K562 (cell line): ENCODE measurements around the gene BCKDK. TPM values are rescaled to one million over a fixed set of nuclear protein-coding genes. Genes with fewer than 3 reads are reported as not detected.

Experiments used
- ATF4 ChIP-seq: fragments of 450-650 bp; formaldehyde crosslinking; IDR thresholded peaks from 2 replicates; pipeline ENCODE4 v1.4.0; 2022; ENCODE audit warnings: mild to moderate bottlenecking, moderate library complexity
- CHD2 ChIP-seq: IDR thresholded peaks from 2 replicates; pipeline ENCODE4 v1.6.1; 2011; ENCODE audit warnings: low read depth, low read length
- FUS ChIP-seq: fragments of 200-400 bp; formaldehyde crosslinking; optimal IDR thresholded peaks from 2 replicates; pipeline ENCODE3; 2017; ENCODE audit warnings: low read depth, low read length
- HES1 ChIP-seq: fragments of 450-650 bp; IDR thresholded peaks from 2 replicates; pipeline ENCODE4 v1.6.1; 2016; ENCODE audit warnings: low read depth, mild to moderate bottlenecking, moderate library complexity
- JUND ChIP-seq, 2 experiments: IDR thresholded peaks; 2 replicates in 1 of 2; 3 replicates in 1 of 2; pipeline ENCODE4 v1.6.1; 2011; ENCODE audit warnings: borderline replicate concordance in 2 of 2, low read depth in 2 of 2, low read length in 2 of 2, improper control_type of control experiment in 1 of 2, missing biosample characterization in 1 of 2, missing genetic modification characterization in 1 of 2, missing genetic modification reagents in 1 of 2
- NKRF ChIP-seq: fragments of 450-650 bp; IDR thresholded peaks from 2 replicates; pipeline ENCODE4 v1.6.1; 2016; ENCODE audit warnings: borderline replicate concordance
- PHF8 ChIP-seq: fragments of 200-600 bp; sonication (generic); IDR thresholded peaks from 2 replicates; pipeline ENCODE4 v1.6.1; 2012; ENCODE audit warnings: mixed run types, mild to moderate bottlenecking, inconsistent platforms, low read length, moderate library complexity, borderline replicate concordance
- PREB ChIP-seq: sonication (generic); formaldehyde crosslinking; IDR thresholded peaks from 2 replicates; pipeline ENCODE4 v1.8.1; 2023; ENCODE audit warnings: mild to moderate bottlenecking, missing genetic modification reagents
- RFX1 ChIP-seq: fragments of 450-650 bp; IDR thresholded peaks from 2 replicates; pipeline ENCODE4 v1.6.1; 2016; ENCODE audit warnings: mild to moderate bottlenecking, moderate library complexity
- SRSF1 ChIP-seq: fragments of 200-400 bp; formaldehyde crosslinking; IDR thresholded peaks from 2 replicates; pipeline ENCODE4 v1.6.1; 2017; ENCODE audit warnings: mild to moderate bottlenecking, low read depth, low read length, moderate library complexity
- TEAD4 ChIP-seq, 2 experiments: sonication (generic) in 1 of 2; formaldehyde crosslinking in 1 of 2; IDR thresholded peaks; 2 replicates each; pipeline versions ENCODE4 v1.6.1 to v1.8.0; 2012 to 2022; ENCODE audit warnings: borderline replicate concordance in 1 of 2, inconsistent platforms in 1 of 2, low read length in 1 of 2, mild to moderate bottlenecking in 1 of 2, missing genetic modification reagents in 1 of 2
- ZNF212 ChIP-seq: fragments of 450-650 bp; formaldehyde crosslinking; IDR thresholded peaks from 2 replicates; pipeline ENCODE4 v1.4.0; 2020; ENCODE audit warnings: mild to moderate bottlenecking
- ZNF639 ChIP-seq, 2 experiments: fragments of 200-800 bp in 1 of 2; sonication (Bioruptor generic) in 1 of 2; sonication (generic) in 1 of 2; formaldehyde crosslinking in 1 of 2; IDR thresholded peaks in 1 of 2; conservative IDR thresholded peaks in 1 of 2; 2 replicates each; pipeline versions ENCODE4 v1.5.0 to v1.6.1; 2016 to 2020; ENCODE audit warnings: missing compliant biosample characterization in 1 of 2, missing genetic modification characterization in 1 of 2, missing genetic modification reagents in 1 of 2
- polyA plus RNA-seq, 8 experiments: library from polyadenylated mRNA; depleted of rRNA in 4 of 8; stranded (reverse) in 5 of 8; unstranded in 3 of 8; fragments of >200 nt; fragmentation: Nextera tagmentation in 2 of 8; fragmentation: Illumina TruSeq in 1 of 8; extraction: Ambion mirVana in 2 of 8; extraction: Trizol in 1 of 8; gene quantifications; 2 replicates each; pipeline versions ENCODE4 v1.2.1 to v1.2.3, GENCODE V29; 2011 to 2014; ENCODE audit warnings: inconsistent platforms in 1 of 8, missing spikeins in 1 of 8
- total RNA-seq, 7 experiments: library from RNA; depleted of rRNA in 6 of 7; stranded (reverse); fragments of >200 nt in 6 of 7; fragmentation: Illumina TruSeq in 2 of 7; extraction: Trizol in 2 of 7; gene quantifications; 2 replicates each; pipeline versions ENCODE4 v1.2.1 to v1.2.3, GENCODE V29; 2011 to 2021; ENCODE audit warnings: low replicate concordance in 1 of 7
- TF ChIP-seq, protein P1 (sequence below): sonication (generic); formaldehyde crosslinking; IDR thresholded peaks from 2 replicates; pipeline ENCODE4 v1.8.1; 2023; ENCODE audit warnings: mild to moderate bottlenecking, missing genetic modification reagents
- TF ChIP-seq, protein P2 (sequence below): sonication (generic); formaldehyde crosslinking; IDR thresholded peaks from 2 replicates; pipeline ENCODE4 v1.8.0; 2022; ENCODE audit warnings: mild to moderate bottlenecking, low read depth, missing genetic modification reagents

Gene BCKDK
- total and polyA plus RNA-seq, 9 of the 15 experiments (the other 6 are each of a cell fraction or from before 2014, with no cell fraction given) = 0.58 to 34.8 (median 13.1) TPM

- 0 out of 2 replicates have a peak, but pooled peaks have one; percentile 21 for TF ChIP-seq JUND (IDR thresholded peaks at IDR 0.05; ENCODE audit: borderline replicate concordance, low read depth, low read length)
- no peak; the same call in 2 of the 3 replicates for TF ChIP-seq JUND (tag; IDR thresholded peaks at IDR 0.05; ENCODE audit: borderline replicate concordance, low read depth, low read length)
- TF ChIP-seq PREB = no peak
- TF ChIP-seq ZNF212 (CRISPR knock-in tag) = no peak
- no peak for TF ChIP-seq SRSF1
- TF ChIP-seq TEAD4 (IDR thresholded peaks at IDR 0.05; ENCODE audit: low read length) = no peak
- no peak for TF ChIP-seq TEAD4 (CRISPR knock-in tag; IDR thresholded peaks at IDR 0.05; ENCODE audit: borderline replicate concordance)
- peak; percentile 53; the same call in 1 of the 2 replicates for TF ChIP-seq PHF8
- TF ChIP-seq ZNF639 (CRISPR knock-in tag; conservative IDR thresholded peaks at IDR 0.05 in 1 of 2, IDR thresholded peaks at IDR 0.05 in 1 of 2) = no peak
- TF ChIP-seq, protein P1, sequence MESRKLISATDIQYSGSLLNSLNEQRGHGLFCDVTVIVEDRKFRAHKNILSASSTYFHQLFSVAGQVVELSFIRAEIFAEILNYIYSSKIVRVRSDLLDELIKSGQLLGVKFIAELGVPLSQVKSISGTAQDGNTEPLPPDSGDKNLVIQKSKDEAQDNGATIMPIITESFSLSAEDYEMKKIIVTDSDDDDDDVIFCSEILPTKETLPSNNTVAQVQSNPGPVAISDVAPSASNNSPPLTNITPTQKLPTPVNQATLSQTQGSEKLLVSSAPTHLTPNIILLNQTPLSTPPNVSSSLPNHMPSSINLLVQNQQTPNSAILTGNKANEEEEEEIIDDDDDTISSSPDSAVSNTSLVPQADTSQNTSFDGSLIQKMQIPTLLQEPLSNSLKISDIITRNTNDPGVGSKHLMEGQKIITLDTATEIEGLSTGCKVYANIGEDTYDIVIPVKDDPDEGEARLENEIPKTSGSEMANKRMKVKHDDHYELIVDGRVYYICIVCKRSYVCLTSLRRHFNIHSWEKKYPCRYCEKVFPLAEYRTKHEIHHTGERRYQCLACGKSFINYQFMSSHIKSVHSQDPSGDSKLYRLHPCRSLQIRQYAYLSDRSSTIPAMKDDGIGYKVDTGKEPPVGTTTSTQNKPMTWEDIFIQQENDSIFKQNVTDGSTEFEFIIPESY (CRISPR knock-in tag) = no peak
- TF ChIP-seq CHD2 = no peak
- no peak for TF ChIP-seq RFX1
- no peak for TF ChIP-seq HES1
- 0 out of 2 replicates have a peak, but pooled peaks have one; percentile 85 for TF ChIP-seq NKRF
- no peak for TF ChIP-seq ATF4 (CRISPR knock-in tag)
- TF ChIP-seq, protein P2, sequence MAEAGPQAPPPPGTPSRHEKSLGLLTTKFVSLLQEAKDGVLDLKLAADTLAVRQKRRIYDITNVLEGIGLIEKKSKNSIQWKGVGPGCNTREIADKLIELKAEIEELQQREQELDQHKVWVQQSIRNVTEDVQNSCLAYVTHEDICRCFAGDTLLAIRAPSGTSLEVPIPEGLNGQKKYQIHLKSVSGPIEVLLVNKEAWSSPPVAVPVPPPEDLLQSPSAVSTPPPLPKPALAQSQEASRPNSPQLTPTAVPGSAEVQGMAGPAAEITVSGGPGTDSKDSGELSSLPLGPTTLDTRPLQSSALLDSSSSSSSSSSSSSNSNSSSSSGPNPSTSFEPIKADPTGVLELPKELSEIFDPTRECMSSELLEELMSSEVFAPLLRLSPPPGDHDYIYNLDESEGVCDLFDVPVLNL (CRISPR knock-in tag) = no peak
- no peak for TF ChIP-seq FUS
Measured at GRCh38 chr16:31072540-31073141, 35.5 kb upstream of the BCKDK start (continued).
